ENCODE data around the gene ADD1.
A peak's percentile ranks its signal among the peaks of the same experiment; 100 is the strongest.
"Not testable (repeated sequence)": the region's sequence is repeated elsewhere in the genome, so short reads cannot be mapped to it uniquely, and the experiment has no call there.

ADD1 gene

GRCh38 chr4:2948895-2949781 lies 105.5 kb downstream of the ADD1 start:
- DNase-seq = no peak

DNA sequence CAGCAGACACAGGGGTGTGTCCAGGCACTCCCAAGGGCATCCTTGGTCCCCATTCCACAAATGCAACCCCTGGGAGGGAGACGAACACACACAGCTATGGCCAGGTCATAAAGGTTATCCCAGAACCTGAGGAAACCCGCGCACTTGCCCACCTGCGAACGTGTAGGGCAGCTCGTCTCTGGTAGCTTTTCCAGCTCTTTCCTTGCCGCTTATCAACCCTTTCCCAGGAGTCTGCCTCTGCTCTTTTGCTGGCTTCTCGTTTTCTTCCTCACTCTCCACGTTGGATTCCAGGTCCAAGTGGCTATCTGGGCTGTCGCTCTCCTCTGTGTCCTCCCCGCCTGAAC lies 106.1 kb downstream of the ADD1 start:
- DNase-seq = no peak

DNA sequence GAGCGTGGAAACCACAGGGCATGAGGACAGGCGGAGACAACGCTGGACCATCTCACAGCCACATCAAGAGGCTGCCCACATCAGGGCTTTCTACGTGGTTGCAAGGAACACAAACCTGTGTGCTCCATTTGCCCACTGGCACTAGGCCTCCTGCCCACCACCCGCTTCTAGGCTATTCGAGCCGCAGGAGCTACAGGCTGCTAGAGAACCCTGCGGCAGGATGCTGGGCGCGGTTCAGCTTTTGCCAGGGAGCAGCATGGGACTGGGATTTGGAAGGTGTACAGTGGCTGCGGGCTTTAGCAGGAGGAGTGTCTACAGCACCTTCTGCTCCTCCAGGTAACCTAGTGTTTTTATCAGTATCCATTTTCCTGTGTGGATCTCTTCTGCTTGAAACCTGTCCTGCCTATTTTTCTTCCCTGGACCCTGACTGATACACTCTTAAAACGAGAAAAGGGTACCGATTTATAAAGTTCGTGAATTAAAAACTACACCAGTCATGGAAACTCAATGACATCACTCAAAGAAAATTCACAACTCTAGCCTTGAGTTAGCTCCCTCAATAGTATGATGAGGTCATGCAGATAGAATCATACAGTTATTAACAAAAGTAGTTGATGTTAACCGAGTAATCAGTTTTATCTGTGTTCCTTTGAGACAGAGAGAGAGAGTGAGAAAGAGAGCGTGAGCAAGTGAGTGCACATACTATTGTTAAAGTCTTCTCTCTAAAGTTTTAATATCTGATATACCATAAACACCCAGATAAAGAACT lies 106.8 kb downstream of the ADD1 start:
- DNase-seq = no peak

DNA sequence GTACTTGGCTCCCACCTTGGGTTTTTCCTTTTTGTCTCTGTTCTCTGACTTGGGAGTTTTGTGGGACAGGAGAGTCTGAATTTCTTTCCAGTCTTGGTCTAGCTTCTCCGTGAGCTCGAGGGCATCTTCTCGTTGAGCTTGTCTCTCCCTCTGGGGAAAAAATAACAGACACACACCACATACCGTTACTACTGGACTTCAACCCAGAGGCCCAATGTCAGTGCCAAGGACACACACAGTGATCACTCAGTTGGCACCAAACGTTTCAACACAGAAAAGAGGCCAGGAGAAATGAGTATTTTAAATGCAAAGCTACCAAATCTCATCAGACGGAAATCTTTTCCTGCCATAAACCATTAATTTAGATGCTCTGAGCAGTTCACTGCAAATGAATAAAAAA lies 109.9 kb downstream of the ADD1 start:
- no peak for DNase-seq

DNA sequence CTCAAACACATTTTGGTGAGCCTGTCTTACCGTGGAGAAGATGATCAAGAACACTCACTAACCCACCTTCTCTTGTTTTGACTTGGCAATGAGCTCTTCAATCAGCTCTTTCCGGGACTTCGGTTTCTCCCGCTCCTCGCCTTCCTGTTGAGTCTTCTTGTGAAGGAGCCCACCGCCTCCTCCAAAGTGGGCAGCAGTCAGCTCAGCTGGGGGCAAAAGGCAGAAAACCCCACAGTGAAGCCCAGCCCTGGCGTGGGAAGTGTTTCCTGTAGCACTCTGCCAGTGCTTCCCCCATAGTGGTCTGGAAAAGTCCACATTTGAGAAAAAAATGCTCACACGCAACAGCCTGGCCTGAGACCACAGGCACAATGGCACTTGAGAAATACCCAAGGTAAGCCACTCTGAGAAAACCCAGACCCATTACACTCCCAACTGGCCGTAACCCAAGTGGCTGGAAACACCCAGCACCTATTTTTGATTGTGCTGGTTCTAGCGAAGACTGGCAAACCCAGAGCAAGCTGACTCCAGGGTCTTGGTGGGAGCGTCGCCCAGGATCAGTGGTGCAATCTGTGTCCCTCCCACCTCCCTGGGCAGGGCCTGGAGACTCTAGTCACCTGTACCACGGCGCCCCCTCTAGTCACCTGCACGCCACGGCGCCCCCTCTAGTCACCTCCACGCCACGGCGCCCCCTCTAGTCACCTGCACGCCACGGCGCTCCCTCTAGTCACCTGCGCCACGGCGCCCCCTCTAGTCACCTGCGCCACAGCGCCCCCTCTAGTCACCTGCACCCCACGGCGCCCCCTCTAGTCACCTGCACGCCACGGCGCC lies 110.9 kb downstream of the ADD1 start:
- peak; percentile 51 for DNase-seq

- DNase-seq = not testable (repeated sequence)
These were observed 111.8 kb downstream of the ADD1 start for GRCh38 chr4:2955186-2956044.

DNA sequence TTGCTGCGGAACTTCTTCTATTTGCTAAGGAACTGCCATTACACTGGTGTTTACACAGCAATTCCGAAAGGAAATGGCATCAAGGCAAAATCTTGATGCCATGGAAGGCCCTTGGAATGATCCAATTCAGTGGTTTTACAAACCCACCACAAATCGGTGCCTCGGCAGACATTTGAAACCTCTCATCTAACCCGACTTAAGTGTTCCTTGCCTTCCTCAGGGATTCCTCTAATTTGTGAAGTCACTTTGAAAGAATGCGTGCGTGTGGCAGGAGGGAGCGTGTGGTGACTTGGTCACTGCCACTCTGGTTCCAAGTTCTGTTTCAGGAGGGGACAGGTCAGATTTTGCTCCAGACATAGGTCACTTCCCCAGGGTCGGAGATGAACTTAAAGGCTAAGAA lies 114.8 kb downstream of the ADD1 start:
- DNase-seq = no peak

- not testable (repeated sequence) for DNase-seq
These were observed 116.8 kb downstream of the ADD1 start for GRCh38 chr4:2960450-2960849.

- DNase-seq = no peak
These were observed 117.8 kb downstream of the ADD1 start for GRCh38 chr4:2961421-2961810.

DNA sequence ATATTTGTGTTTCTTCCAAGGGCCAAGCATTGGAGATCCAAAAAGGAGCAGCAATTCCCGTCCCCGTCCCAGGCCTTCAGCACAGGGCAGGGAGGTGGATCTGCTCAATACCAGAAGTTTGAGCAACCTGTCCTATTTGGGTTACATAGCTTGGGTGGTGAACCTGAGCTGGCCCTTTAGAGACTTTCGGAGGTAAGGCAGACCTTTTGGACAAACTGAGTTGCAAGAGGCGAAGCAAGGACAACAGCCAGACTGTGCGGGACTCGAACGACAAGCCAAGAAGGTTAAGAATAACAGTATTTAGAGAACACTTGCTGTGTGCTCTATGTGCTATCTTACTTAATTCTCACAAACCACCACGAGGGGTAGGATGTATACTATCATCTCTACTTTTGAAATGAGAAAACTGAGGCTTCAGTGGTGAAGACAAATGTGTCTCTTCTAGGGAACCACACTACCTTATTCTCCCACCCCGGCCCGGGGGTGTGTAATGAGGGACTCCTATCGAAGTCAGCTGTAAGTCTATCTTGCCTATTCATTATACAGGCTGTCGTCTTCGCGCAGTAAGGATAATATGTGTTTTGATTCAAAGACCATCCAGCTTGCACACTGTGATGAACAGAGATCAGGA lies 118.3 kb downstream of the ADD1 start:
- DNase-seq = peak; percentile 27

DNA sequence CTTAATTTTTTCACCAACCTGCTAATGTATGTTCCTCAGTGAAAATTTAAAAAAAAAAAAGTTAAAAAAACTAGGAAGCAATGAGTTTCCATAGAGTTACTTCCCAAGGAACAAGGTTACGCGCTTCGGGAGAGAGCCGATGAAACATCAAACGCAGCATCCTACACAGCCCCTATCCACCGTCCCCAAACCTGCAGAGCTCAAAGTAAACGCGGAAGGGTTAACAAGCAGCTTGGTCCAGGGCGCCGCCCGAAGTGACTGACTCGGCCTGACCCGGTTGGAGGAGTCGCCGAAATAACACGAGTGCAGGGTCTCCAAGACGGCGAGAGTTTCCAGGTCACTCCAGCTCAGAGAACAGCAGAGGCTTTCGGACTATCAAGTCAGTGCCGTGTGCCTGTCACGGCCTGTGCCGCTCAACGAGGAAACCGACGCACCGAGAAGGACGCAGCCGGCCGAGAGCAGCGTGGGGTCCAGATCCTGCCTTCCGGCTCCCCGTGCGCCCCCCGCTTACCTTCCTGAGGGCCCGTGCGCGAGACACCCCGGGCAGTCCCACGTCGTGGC lies 119.0 kb downstream of the ADD1 start:
- no peak for DNase-seq

- peak; percentile 98 for DNase-seq
These were observed 119.7 kb downstream of the ADD1 start, which contains the start of the genes GRK4 and NOP14 for GRCh38 chr4:2963175-2963965. Gene GRK4 (plus strand): TSS chr4:2963571. CDS start chr4:2964071, 500 bp downstream. Gene NOP14 (minus strand): TSS chr4:2963406. CDS start chr4:2963319, 87 bp downstream.

- DNase-seq = no peak
These were observed 120.4 kb downstream of the ADD1 start for GRCh38 chr4:2963966-2964471.

- no peak for DNase-seq
These were observed 121.1 kb downstream of the ADD1 start for GRCh38 chr4:2964706-2965258.

- no peak for DNase-seq
These were observed 121.6 kb downstream of the ADD1 start for GRCh38 chr4:2965262-2965661.

- no peak for DNase-seq
These were observed 124.7 kb downstream of the ADD1 start for GRCh38 chr4:2968381-2968780.

DNA sequence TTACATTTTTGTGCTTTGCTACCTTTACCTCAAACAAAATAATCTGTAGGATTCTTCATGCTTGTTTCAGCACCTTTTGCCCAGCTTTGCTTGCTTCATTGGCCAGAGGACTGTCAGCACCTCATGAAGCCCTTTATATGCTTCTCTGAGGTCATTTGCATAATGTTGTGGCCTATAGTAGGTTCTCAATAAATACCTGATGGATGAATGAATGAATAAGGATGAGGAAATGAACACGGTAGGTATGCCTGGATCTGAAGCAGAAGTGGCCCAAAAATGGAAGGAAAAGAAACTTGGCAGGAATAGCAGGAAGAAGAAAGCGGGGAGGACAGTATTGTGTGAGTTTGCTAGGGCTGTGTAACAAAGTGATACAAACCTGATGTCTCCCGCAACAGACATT lies 127.6 kb downstream of the ADD1 start:
- DNase-seq = no peak

DNA sequence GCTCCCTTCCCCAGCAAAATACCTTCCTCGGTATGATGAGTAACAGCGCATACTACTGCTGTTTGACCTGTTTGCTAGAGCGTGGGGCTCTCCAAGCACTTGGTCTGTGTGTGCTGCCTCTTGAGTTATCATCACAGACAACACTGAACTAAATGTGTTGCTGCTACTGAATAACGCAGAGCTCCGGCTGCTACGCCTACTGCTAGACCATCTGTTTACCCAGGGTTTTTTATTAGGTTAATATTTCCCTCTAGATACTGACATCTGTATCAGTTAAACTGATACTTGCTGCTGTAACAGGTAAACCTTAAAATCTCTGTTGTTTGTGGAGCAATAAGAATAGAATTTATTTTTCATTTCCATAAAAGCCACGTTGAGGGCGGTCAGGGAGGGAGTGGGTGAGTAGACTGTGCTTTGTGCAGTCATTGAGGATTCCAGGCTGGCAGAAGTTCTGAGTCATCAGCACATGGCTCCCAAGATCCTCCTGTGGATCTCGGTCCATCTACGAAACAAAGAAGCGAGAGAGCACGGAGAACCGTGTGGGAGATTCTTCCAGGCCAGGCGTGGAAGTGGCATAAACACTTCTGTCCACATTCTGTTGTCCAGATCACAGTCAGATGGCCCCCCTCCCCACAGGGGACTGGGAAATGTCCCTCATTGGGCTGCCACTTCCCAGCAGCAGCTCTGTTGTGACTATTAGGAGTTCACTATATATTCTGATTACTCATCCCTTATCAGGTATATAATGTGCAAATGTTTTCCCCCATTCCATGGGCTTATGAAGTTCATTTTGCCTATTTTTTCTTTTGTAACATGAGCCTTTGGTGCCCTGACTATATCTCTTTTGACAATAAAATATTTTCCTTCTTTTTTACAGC lies 133.8 kb downstream of the ADD1 start:
- no peak for DNase-seq
